ENCODE measurements around the gene DCC. TPM values are rescaled to one million over a fixed set of nuclear protein-coding genes. Genes with fewer than 3 reads are reported as not detected.

DCC gene
- total RNA-seq, 1 donor from 2014 or later, result 1.0 TPM

- H3K4me1 Mint-ChIP-seq, result peaks cover 2% of the 10 kb centered on the region
- H3K27ac Mint-ChIP-seq, result no peak overlapping the region
- TF ChIP-seq, protein P1, sequence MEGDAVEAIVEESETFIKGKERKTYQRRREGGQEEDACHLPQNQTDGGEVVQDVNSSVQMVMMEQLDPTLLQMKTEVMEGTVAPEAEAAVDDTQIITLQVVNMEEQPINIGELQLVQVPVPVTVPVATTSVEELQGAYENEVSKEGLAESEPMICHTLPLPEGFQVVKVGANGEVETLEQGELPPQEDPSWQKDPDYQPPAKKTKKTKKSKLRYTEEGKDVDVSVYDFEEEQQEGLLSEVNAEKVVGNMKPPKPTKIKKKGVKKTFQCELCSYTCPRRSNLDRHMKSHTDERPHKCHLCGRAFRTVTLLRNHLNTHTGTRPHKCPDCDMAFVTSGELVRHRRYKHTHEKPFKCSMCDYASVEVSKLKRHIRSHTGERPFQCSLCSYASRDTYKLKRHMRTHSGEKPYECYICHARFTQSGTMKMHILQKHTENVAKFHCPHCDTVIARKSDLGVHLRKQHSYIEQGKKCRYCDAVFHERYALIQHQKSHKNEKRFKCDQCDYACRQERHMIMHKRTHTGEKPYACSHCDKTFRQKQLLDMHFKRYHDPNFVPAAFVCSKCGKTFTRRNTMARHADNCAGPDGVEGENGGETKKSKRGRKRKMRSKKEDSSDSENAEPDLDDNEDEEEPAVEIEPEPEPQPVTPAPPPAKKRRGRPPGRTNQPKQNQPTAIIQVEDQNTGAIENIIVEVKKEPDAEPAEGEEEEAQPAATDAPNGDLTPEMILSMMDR (IDR thresholded peaks at IDR 0.05; ENCODE audit: unreplicated experiment), result no peak
- H3K9me3 Mint-ChIP-seq, result peaks cover 3% of the 10 kb centered on the region
- peaks cover 10% of the 10 kb centered on the region for H3K27me3 Mint-ChIP-seq (ENCODE audit: low read depth)
- H3K36me3 Mint-ChIP-seq, result no peaks in the 10 kb centered on the region
- no peak overlapping the region for H3K4me3 Mint-ChIP-seq
- DNase-seq (ENCODE audit: low spot score in 2 of 2, unreplicated experiment in 2 of 2), result no peak
These were observed 5.1 kb upstream of the DCC start for GRCh38 chr18:52334896-52335295.

DNA sequence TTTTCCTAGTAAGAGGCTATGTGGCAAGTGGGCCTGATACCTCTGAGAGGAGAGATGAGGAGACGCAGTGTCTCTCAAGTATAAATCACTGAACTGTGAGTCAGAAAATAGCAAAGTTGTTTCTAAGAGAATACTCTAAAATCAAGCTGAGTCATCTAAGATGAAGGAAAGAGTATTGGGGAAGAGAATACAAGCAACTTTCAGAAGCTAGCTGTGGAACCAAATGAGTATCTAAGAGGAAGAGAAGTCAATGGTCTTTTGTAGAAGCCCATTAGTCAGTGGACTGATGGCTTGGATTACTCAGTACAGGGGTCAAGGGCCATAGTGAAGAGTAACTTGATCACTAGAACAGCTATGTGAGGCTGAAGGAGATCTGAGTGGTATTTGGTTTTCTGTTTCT lies 2.7 kb upstream of the DCC start:
- peaks cover 3% of the 10 kb centered on the region for H3K9me3 Mint-ChIP-seq
- H3K27me3 Mint-ChIP-seq (ENCODE audit: low read depth), result peaks cover 8% of the 10 kb centered on the region
- H3K4me3 Mint-ChIP-seq, result no peak overlapping the region
- no peaks in the 10 kb centered on the region for H3K36me3 Mint-ChIP-seq
- DNase-seq (ENCODE audit: low spot score in 2 of 2, unreplicated experiment in 2 of 2), result no peak
- no peak overlapping the region for H3K27ac Mint-ChIP-seq
- TF ChIP-seq, protein P1 (IDR thresholded peaks at IDR 0.05; ENCODE audit: unreplicated experiment), result no peak
- peaks cover 18% of the 10 kb centered on the region for H3K4me1 Mint-ChIP-seq

DNA sequence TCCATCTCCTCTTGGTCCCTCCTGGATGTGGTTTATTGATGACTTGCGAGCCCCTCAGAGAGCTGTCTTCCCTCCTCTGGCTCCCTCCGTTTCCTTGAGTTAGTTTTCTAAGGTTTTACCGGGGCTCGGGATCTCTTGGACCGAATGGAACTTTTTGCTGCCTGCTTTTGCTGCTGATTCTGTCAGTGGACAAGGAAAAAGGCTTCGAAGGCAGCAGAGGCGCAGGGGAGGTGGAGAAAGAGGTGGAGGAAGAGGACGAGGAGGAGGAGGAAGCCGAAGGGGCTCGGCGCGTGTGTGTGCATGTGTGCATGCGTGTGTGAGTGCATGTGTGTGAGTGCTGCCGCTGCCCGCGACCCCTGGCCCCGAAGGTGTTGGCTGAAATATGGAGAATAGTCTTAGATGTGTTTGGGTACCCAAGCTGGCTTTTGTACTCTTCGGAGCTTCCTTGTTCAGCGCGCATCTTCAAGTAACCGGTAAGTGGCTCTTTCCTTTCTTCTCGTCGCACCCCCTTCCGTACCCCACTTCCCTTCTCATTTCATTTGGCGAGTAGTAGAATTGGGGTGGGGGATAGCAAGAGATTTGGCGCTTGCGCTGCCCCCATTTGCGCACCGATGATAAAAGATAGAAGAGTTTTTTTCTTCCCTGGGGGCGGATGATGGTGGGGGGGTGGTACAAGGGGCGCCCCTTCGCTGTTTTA lies 557 bp downstream of the DCC start:
- no peaks in the 10 kb centered on the region for H3K36me3 Mint-ChIP-seq
- H3K4me3 Mint-ChIP-seq, result peak overlapping the region; percentile 62
- peaks cover 3% of the 10 kb centered on the region for H3K9me3 Mint-ChIP-seq
- H3K27me3 Mint-ChIP-seq (ENCODE audit: low read depth), result no peaks in the 10 kb centered on the region
- TF ChIP-seq, protein P1 (IDR thresholded peaks at IDR 0.05; ENCODE audit: unreplicated experiment), result no peak
- no peak overlapping the region for H3K27ac Mint-ChIP-seq
- no peak for DNase-seq (ENCODE audit: low spot score in 2 of 2, unreplicated experiment in 2 of 2)
- peaks cover 29% of the 10 kb centered on the region for H3K4me1 Mint-ChIP-seq

DNA sequence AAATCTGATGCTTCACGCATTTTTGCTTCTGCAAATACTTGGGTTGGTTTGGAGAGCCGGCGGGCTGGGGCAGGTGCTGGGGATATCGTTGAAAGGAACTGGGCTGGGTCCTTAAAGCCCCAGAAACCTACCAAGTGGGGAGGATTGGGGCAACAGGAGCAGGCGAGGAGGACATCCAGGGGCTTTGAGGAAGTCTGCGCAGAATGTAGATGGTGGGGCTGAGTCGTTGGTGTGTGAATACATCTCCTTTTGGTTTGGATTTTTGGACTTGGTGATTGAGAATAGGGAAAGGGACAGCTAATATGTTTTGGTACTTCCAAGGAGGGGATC lies 1.1 kb downstream of the DCC start:
- DNase-seq (ENCODE audit: low spot score in 2 of 2, unreplicated experiment in 2 of 2), result no peak
- TF ChIP-seq, protein P1 (IDR thresholded peaks at IDR 0.05; ENCODE audit: unreplicated experiment), result no peak
- Mint-ChIP-seq H3K36me3 (no peaks in the 10 kb centered on the region), H3K27me3 (ENCODE audit: low read depth) (no peaks in the 10 kb centered on the region), H3K27ac (no peak overlapping the region), H3K9me3 (peaks cover 3% of the 10 kb centered on the region), H3K4me1 (peaks cover 29% of the 10 kb centered on the region), H3K4me3 (peak overlapping the region; percentile 62)

DNA sequence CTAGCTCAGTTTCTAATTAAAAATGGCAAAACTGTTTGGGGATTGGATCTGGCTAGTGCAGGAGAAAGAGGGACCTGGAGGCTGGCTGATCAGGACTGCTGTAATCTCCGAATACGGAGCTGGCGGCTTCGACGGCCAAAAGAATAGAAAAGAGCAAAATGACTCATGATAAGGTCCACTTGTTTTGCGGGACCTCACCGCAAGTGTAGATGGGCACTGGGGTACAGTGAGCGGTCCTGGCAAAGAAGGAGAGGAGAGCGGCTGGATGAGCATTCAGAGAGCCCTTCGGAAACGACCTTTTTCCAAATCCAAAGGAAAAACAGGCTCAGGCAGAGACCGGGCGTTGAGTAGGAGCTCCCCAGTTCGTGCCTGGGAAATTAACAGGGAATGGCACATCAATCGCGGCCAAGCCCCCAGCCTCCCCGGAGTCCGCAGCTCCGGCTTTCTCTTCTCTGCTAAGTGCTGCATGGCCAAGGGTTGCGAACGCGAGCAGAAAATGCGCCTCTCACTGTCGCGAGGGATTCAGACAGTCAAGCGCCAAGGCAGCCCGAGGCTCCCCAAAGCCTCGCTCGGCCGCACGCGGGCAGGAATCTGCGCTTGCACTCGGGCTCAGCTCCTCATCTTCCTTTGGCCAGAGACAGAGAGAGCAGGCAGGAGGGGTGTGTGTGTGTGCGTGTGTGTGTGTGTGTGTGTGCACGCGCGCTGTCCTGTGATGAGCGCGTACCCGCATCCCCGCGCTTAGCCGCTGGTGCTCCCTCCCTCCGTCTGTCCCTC lies 1.8 kb downstream of the DCC start:
- H3K36me3 Mint-ChIP-seq, result no peaks in the 10 kb centered on the region
- H3K9me3 Mint-ChIP-seq, result peaks cover 3% of the 10 kb centered on the region
- peak in 1 of 2 experiments; percentile 56 for DNase-seq (ENCODE audit: low spot score in 2 of 2, unreplicated experiment in 2 of 2)
- H3K27ac Mint-ChIP-seq, result no peak overlapping the region
- peaks cover 1% of the 10 kb centered on the region for H3K27me3 Mint-ChIP-seq (ENCODE audit: low read depth)
- TF ChIP-seq, protein P1 (IDR thresholded peaks at IDR 0.05; ENCODE audit: unreplicated experiment), result no peak
- H3K4me1 Mint-ChIP-seq, result peaks cover 29% of the 10 kb centered on the region
- peak overlapping the region; percentile 62 for H3K4me3 Mint-ChIP-seq
